LHCN-M2 (cell line): Measurements from ENCODE around the gene GPR78. TPM values are rescaled to one million over a fixed set of nuclear protein-coding genes. Genes with fewer than 3 reads are reported as not detected.
"Not testable (repeated sequence)": the region's sequence is repeated elsewhere in the genome, so short reads cannot be mapped to it uniquely, and the experiment has no call there.

ENCODE experiments used
- DNase-seq: peaks from one replicate; pipeline ENCODE4 v3.0.0-alpha.2; 2012; ENCODE audit warnings: low read depth
- total RNA-seq: library from RNA; depleted of rRNA; stranded (reverse); fragments of >200 nt; gene quantifications from 2 replicates; pipeline ENCODE4 v1.2.3, GENCODE V29; 2014; rRNA removed

The GPR78 gene
- total RNA-seq, 1 experiment from 2014 or later: 0.06 TPM

- DNase-seq: no peak
Observed at GRCh38 chr4:8615921-8616787, 36.0 kb downstream of the GPR78 start.

- DNase-seq: no peak
Observed at GRCh38 chr4:8616831-8617230, 36.6 kb downstream of the GPR78 start.

- DNase-seq: no peak
Observed at GRCh38 chr4:8617486-8618040, 37.4 kb downstream of the GPR78 start.

GRCh38 chr4:8618421-8618820 lies 38.2 kb downstream of the GPR78 start:
- DNase-seq: no peak

GRCh38 chr4:8618961-8619720 lies 38.9 kb downstream of the GPR78 start:
- no peak for DNase-seq

GRCh38 chr4:8621135-8621534 lies 40.9 kb downstream of the GPR78 start:
- not testable (repeated sequence) for DNase-seq

- not testable (repeated sequence) for DNase-seq
Observed at GRCh38 chr4:8624601-8625272, 44.5 kb downstream of the GPR78 start.

- DNase-seq: not testable (repeated sequence)
Observed at GRCh38 chr4:8630240-8630905, 50.2 kb downstream of the GPR78 start.

GRCh38 chr4:8631896-8632295 lies 51.7 kb downstream of the GPR78 start:
- DNase-seq: not testable (repeated sequence)

GRCh38 chr4:8634773-8635172 lies 54.6 kb downstream of the GPR78 start:
- not testable (repeated sequence) for DNase-seq

GRCh38 chr4:8635897-8636554 lies 55.8 kb downstream of the GPR78 start:
- DNase-seq: not testable (repeated sequence)

Other genes starting within 250 kb of the GPR78 start
- 24.2 and 27.3 TPM in 2 replicates for gene ACOX3, start 139.7 kb upstream of the GPR78 start, total RNA-seq
- 12.6 and 14.9 TPM in 2 replicates for gene TRMT44, start 139.6 kb upstream of the GPR78 start, total RNA-seq
- 2.8 and 4.1 TPM in 2 replicates for gene CPZ, start 12.4 kb downstream of the GPR78 start, total RNA-seq